GM10248 (cell line): ENCODE measurements around the gene CDK5.
A peak's percentile ranks its signal among the peaks of the same experiment; 100 is the strongest.
"Not testable (repeated sequence)": the region's sequence is repeated elsewhere in the genome, so short reads cannot be mapped to it uniquely, and the experiment has no call there.

Source experiments
- CTCF ChIA-PET: fragments of 300-600 bp; sonication (Branson Sonifier 250); formaldehyde crosslinking; extraction: SDS; loops from one replicate; lab custom pipeline; 2021; ENCODE audit warnings: antibody characterized with exemption; lab: Yijun Ruan, JAX
- POLR2A ChIA-PET: fragments of 350-650 bp; sonication (Branson Sonifier 250); formaldehyde crosslinking; extraction: SDS; loops from one replicate; lab custom pipeline; 2020; ENCODE audit warnings: antibody characterized with exemption; lab: Yijun Ruan, JAX
- DNase-seq: peaks from one replicate; pipeline ENCODE4 v3.0.0; 2012; ENCODE audit errors: extremely low spot score
- CTCF ChIP-seq: IDR thresholded peaks from 2 replicates; pipeline ENCODE4 v1.5.1; 2012; ENCODE audit warnings: mild to moderate bottlenecking, low read depth; ENCODE audit errors: extremely low read depth, missing control alignments, control extremely low read depth

Gene CDK5

GRCh38 chr7:151032936-151033863 lies 24.5 kb downstream of the CDK5 start:
- CTCF ChIA-PET = interaction anchor here (1.2 to 4.5 kb wide), 5 partner anchors 9 to 91 kb away, joined by 3 to 19 read pairs (median 5); no protein-coding TSS in a partner anchor
- POLR2A ChIA-PET = no interaction called here
- TF ChIP-seq CTCF = no peak
- no peak for DNase-seq

GRCh38 chr7:151031011-151031410 lies 26.7 kb downstream of the CDK5 start:
- no peak for DNase-seq
- POLR2A ChIA-PET = no interaction called here
- CTCF ChIA-PET = interaction anchor here (1.0 to 4.5 kb wide), 2 partner anchors 13 to 23 kb away, joined by 3 to 19 read pairs; no protein-coding TSS in a partner anchor
- TF ChIP-seq CTCF = no peak

- POLR2A ChIA-PET = no interaction called here
- no peak for TF ChIP-seq CTCF
- DNase-seq = no peak
- CTCF ChIA-PET = interaction anchor here (1.0 to 1.9 kb wide), 7 partner anchors 8 to 82 kb away, joined by 3 to 20 read pairs (median 5); no protein-coding TSS in a partner anchor
Measured at GRCh38 chr7:151028948-151029501, 28.7 kb downstream of the CDK5 start.

- POLR2A ChIA-PET = interaction anchor here (1.0 kb wide), 1 partner anchor 17 kb away, joined by 3 read pairs; no protein-coding TSS in a partner anchor
- peak; percentile 37 for TF ChIP-seq CTCF
- DNase-seq = peak; percentile 100
- CTCF ChIA-PET = interaction anchor here (0.6 to 1.9 kb wide), 13 partner anchors 9 to 83 kb away, joined by 3 to 20 read pairs (median 3); no protein-coding TSS in a partner anchor
Measured at GRCh38 chr7:151028131-151028947, 29.4 kb downstream of the CDK5 start, which contains the start of gene ABCB8. Gene ABCB8, plus strand, starts transcription at chr7:151028450. Its CDS starts 66 bp downstream, at chr7:151028516.

GRCh38 chr7:151027728-151028130 lies 30.0 kb downstream of the CDK5 start:
- not testable (repeated sequence) for DNase-seq
- ChIA-PET CTCF (interaction anchor here (0.9 to 1.9 kb wide), 10 partner anchors 9 to 83 kb away, joined by 3 to 20 read pairs (median 5); no protein-coding TSS in a partner anchor), POLR2A (interaction anchor here (1.0 kb wide), 1 partner anchor 17 kb away, joined by 3 read pairs; no protein-coding TSS in a partner anchor)

GRCh38 chr7:151026771-151027727 lies 30.6 kb downstream of the CDK5 start:
- POLR2A ChIA-PET, DNase-seq: not testable (repeated sequence)
- CTCF ChIA-PET = interaction anchor here (1.2 to 1.5 kb wide), 4 partner anchors 10 to 84 kb away, joined by 5 to 18 read pairs (median 8); no protein-coding TSS in a partner anchor
